Astrocyte of the spinal cord (primary cell): ENCODE measurements around the gene SLC29A3.
A peak's percentile ranks its signal among the peaks of the same experiment; 100 is the strongest.

Experiments used
- DNase-seq: peaks from one replicate; pipeline ENCODE4 v3.0.0; 2011; ENCODE audit warnings: low read depth, low spot score
- H3K4me3 ChIP-seq: 2 replicates; pipeline ENCODE4 v1.5.1; 2011; ENCODE audit warnings: low read depth, mild to moderate bottlenecking, low read length, moderate library complexity
- in situ Hi-C: cut with HindIII; loops from 2 replicates; pipeline ENCODE4 v1.10.0; 2017; ENCODE audit warnings: low sequenced_read_pairs
- TF ChIP-seq, protein P1 (sequence below): IDR thresholded peaks from 2 replicates; pipeline ENCODE4 v1.5.1; 2012; ENCODE audit warnings: low read depth, mild to moderate bottlenecking, low read length, inconsistent platforms

Gene SLC29A3

DNA sequence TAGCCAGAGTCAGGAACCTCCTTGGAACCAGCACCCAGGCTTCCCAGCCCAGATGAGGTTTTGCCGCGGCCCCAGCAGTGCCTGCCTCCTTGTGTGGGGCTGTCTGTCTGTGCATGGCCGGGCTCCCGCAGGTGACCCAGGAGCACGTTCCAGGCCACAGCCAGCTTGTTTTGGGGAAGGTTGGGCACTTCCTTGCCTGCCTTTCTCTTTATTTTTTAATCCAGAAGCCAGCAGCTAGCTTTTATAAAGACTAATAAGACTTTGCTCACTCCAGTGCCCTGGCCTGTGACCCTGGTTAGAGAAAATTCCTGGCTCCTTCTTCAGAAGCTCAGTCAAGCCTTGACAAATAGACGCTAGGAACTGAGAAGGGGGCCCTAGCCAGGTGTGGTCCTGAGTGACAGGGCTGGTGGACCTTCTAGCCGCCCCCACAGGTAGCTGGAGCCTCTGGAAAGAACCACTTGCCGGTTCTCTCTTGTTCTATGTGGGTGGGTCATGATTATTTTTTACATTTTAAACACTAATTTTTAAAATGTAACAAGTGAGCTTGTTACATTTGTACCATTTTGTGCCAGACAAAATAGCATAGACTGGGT lies 837 bp downstream of the SLC29A3 start:
- in situ Hi-C loops: no loop called here
- TF ChIP-seq, protein P1, sequence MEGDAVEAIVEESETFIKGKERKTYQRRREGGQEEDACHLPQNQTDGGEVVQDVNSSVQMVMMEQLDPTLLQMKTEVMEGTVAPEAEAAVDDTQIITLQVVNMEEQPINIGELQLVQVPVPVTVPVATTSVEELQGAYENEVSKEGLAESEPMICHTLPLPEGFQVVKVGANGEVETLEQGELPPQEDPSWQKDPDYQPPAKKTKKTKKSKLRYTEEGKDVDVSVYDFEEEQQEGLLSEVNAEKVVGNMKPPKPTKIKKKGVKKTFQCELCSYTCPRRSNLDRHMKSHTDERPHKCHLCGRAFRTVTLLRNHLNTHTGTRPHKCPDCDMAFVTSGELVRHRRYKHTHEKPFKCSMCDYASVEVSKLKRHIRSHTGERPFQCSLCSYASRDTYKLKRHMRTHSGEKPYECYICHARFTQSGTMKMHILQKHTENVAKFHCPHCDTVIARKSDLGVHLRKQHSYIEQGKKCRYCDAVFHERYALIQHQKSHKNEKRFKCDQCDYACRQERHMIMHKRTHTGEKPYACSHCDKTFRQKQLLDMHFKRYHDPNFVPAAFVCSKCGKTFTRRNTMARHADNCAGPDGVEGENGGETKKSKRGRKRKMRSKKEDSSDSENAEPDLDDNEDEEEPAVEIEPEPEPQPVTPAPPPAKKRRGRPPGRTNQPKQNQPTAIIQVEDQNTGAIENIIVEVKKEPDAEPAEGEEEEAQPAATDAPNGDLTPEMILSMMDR: no peak
- H3K4me3 ChIP-seq: peak overlapping the region; percentile 68
- DNase-seq: no peak

DNA sequence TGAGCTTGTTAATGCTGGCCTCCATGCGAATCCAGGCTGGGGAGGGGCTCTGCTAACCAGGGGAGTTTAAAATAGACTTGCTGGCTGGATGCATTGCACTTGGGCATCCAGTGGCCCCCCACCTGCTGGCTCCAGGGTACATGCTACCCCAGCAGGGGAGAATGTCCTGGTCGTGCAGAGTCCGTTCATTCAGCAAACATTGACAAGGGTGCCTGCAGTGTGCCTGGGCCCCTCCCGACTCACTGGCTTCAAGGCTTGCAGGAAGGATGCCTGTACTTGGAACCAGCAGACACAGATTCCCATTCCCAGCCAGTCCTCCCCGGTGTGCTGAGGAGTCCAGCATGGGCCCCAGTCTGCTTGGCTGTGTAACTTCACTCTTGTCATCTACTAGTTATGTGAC lies 1.5 kb downstream of the SLC29A3 start:
- TF ChIP-seq, protein P1: no peak
- no peak for DNase-seq
- no peak overlapping the region for H3K4me3 ChIP-seq
- in situ Hi-C loops: no loop called here

DNA sequence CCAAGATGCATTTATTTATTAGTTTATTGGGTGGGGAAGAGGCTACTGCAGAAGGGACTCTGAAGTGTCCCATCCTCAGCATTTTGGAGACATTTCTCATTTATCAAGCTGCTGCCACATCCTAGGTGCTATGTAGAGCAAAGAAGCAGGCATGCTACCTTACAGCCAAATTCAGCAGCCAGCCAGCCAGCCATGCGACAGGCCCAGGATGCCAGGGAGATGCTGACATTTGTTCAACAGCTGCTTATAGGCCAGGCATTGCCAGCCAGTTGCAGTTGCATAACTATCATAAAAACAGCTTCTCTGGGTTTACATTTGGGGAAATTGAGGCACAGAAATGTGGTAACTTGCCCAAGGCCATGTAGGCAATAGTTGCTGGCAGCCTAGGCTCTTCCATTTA lies 2.3 kb downstream of the SLC29A3 start:
- H3K4me3 ChIP-seq: no peak overlapping the region
- TF ChIP-seq, protein P1: no peak
- no peak for DNase-seq
- in situ Hi-C loops: no loop called here

DNA sequence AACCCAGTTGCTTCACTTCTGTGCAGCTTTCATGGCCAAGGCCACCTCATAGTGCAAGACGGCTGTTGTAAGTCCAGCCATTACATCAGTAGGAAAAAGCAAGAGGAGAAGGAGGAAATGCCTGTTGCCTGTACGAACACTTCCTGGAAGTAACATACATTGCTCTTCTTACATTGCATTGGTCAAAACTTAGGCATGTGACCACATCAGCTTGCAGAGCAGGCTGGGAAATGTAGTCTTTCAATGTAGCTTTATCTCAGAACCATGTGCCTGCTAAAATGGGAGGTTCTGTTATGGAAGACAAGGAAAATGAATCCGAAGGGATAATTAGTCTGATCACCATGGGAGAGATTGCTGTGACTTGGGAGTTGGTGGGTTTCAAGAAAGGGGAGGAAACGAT lies 4.3 kb downstream of the SLC29A3 start:
- no peak for DNase-seq
- in situ Hi-C loops: no loop called here
- TF ChIP-seq, protein P1: no peak
- H3K4me3 ChIP-seq: no peak overlapping the region

DNA sequence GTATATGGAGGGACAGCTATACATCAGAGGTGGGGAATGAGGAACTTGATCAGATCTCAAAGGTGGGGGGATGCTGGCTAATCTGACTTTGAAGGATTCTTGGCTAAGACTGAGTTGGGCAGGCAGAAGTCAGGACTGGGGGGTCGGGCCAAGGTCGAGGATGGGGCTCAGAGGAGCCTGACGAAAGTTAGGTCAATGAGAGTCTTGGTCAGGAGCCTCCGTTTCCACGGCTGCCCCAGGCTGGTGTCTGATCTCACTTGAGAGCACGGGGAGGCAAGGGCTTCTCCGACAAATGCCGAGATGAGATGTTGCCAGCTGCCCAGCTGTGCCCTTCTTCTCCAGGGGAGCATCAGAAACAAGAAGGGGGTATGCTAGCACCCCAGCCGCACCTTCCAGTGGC lies 5.7 kb downstream of the SLC29A3 start:
- DNase-seq: no peak
- in situ Hi-C loops: no loop called here
- no peak overlapping the region for H3K4me3 ChIP-seq
- TF ChIP-seq, protein P1: no peak

DNA sequence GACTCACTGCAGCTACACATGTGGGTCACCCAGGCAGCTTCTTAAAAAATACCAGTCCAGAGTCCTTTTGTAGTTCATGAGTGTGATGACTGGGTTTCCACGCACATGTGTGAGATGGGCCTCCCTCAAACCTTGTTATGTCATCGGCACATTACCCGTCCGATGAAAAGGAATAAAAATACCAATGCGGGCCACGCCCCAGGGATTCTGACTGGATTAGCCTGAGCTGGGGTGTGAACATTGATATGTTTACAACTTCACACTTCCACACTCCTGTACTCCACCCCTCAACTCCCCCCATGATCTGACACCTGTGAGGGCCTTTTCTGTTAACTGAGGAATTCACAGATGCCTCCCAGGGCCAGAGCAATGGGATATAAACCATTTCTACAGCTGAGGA lies 6.2 kb downstream of the SLC29A3 start:
- no peak overlapping the region for H3K4me3 ChIP-seq
- no peak for DNase-seq
- TF ChIP-seq, protein P1: no peak
- in situ Hi-C loops: no loop called here

DNA sequence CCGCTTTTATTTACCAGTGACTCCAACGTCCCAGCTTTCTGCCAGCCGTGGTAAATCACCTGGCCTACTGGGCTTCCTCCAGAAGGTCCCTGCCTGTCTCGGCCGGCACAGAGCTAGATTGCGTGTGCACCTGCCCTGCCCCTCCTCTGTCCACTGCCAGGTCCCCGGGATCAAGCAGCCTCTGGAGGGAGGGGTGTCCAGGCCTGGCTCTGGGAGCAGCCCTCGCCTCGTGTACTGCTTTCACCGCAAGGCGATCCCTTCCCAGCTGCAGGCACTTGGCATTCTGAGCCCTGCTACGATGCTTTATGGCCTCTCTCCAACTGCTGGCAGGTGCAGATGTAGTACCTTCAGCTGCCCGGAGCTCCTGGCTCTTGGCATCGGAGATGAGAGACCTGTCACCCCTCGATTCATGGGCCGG lies 7.4 kb downstream of the SLC29A3 start:
- TF ChIP-seq, protein P1: no peak
- no peak overlapping the region for H3K4me3 ChIP-seq
- in situ Hi-C loops: no loop called here
- no peak for DNase-seq
